HG03575 (cell line): ENCODE results near the gene ABCB11.

ENCODE experiments used
- ATAC-seq: cut with Tn5 transposase; IDR thresholded peaks from one replicate; pipeline ENCODE4 v1.9.1; 2021; ENCODE audit not compliant: unreplicated experiment, insufficient number of reproducible peaks, low FRiP score; ENCODE audit errors: extremely low read depth

The ABCB11 gene

GRCh38 chr2:168992026-168992425 is 39.1 kb downstream of the ABCB11 start:
- ATAC-seq = no peak

GRCh38 chr2:168988755-168989154 is 42.4 kb downstream of the ABCB11 start:
- no peak for ATAC-seq

GRCh38 chr2:168986398-168986943 is 44.7 kb downstream of the ABCB11 start:
- ATAC-seq = no peak

GRCh38 chr2:168981651-168982050 is 49.5 kb downstream of the ABCB11 start:
- ATAC-seq = no peak

GRCh38 chr2:168978461-168978861 is 52.7 kb downstream of the ABCB11 start:
- no peak for ATAC-seq

- no peak for ATAC-seq
Measured at GRCh38 chr2:168977608-168978007, 53.5 kb downstream of the ABCB11 start.

- ATAC-seq = no peak
Measured at GRCh38 chr2:168976034-168976654, 55.0 kb downstream of the ABCB11 start.

GRCh38 chr2:168974428-168974827 is 56.7 kb downstream of the ABCB11 start:
- ATAC-seq = no peak

GRCh38 chr2:168971261-168971660 is 59.9 kb downstream of the ABCB11 start:
- ATAC-seq = no peak

- ATAC-seq = no peak
Measured at GRCh38 chr2:168970711-168971233, 60.4 kb downstream of the ABCB11 start.

GRCh38 chr2:168969865-168970264 is 61.3 kb downstream of the ABCB11 start:
- ATAC-seq = no peak

GRCh38 chr2:168968342-168968741 is 62.8 kb downstream of the ABCB11 start:
- ATAC-seq = no peak

GRCh38 chr2:168964251-168964807 is 66.8 kb downstream of the ABCB11 start:
- ATAC-seq = no peak

GRCh38 chr2:168962636-168963035 is 68.5 kb downstream of the ABCB11 start:
- no peak for ATAC-seq

- no peak for ATAC-seq
Measured at GRCh38 chr2:168961450-168962229, 69.5 kb downstream of the ABCB11 start.

GRCh38 chr2:168956392-168956791 is 74.7 kb downstream of the ABCB11 start:
- ATAC-seq = no peak

GRCh38 chr2:168955321-168955720 is 75.8 kb downstream of the ABCB11 start:
- no peak for ATAC-seq

- ATAC-seq = no peak
Measured at GRCh38 chr2:168954256-168954655, 76.9 kb downstream of the ABCB11 start.

GRCh38 chr2:168952424-168952823 is 78.7 kb downstream of the ABCB11 start:
- no peak for ATAC-seq

GRCh38 chr2:168951871-168952270 is 79.3 kb downstream of the ABCB11 start:
- ATAC-seq = no peak
